Gastroesophageal sphincter (tissue), 3 donors: Measurements from ENCODE around the gene RFX8.

ENCODE experiments used
- EP300 ChIP-seq: sonication (generic); formaldehyde crosslinking; IDR thresholded peaks from one replicate; pipeline ENCODE4 v1.6.1; 2017; ENCODE audit warnings: antibody characterized with exemption, mild to moderate bottlenecking
- POLR2A ChIP-seq, 2 donors: fragments of 450-650 bp; IDR thresholded peaks; one replicate each; pipeline ENCODE4 v1.6.1; 2017; ENCODE audit warnings: antibody characterized with exemption in 2 of 2, mild to moderate bottlenecking in 2 of 2, moderate library complexity in 1 of 2
- POLR2AphosphoS5 ChIP-seq: sonication (generic); formaldehyde crosslinking; IDR thresholded peaks from one replicate; pipeline ENCODE4 v1.6.1; 2017; ENCODE audit warnings: antibody characterized with exemption
- TF ChIP-seq, protein P1 (sequence below), 4 experiments: fragments of 200-600 bp in 2 of 4; fragments of 450-650 bp in 2 of 4; sonication (generic) in 1 of 4; IDR thresholded peaks; one replicate each; pipeline ENCODE4 v1.5.1; 2017 to 2019; ENCODE audit warnings: antibody characterized with exemption in 4 of 4, mild to moderate bottlenecking in 2 of 4, moderate library complexity in 2 of 4

DNA sequence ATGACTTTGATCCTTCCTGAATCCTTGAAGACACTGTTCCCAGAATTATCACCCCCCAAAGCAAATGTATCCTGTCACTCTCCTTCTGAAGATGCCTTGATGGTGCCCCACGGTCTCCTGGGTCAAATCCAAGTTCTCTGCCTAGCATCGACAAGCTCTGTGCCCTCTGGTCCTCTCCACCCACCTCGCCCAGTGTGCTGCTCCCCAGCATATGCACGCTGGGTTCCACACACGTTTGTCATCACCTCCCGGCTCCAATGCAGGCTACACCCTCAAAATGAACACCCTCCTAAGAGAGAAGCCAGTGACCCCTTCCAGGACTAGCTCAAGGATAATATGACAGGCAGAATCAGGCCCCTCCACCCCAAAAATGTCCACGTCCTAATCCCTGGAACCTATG is 48.1 kb downstream of the RFX8 start:
- no peak for TF ChIP-seq EP300
- TF ChIP-seq, protein P1, sequence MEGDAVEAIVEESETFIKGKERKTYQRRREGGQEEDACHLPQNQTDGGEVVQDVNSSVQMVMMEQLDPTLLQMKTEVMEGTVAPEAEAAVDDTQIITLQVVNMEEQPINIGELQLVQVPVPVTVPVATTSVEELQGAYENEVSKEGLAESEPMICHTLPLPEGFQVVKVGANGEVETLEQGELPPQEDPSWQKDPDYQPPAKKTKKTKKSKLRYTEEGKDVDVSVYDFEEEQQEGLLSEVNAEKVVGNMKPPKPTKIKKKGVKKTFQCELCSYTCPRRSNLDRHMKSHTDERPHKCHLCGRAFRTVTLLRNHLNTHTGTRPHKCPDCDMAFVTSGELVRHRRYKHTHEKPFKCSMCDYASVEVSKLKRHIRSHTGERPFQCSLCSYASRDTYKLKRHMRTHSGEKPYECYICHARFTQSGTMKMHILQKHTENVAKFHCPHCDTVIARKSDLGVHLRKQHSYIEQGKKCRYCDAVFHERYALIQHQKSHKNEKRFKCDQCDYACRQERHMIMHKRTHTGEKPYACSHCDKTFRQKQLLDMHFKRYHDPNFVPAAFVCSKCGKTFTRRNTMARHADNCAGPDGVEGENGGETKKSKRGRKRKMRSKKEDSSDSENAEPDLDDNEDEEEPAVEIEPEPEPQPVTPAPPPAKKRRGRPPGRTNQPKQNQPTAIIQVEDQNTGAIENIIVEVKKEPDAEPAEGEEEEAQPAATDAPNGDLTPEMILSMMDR (IDR thresholded peaks at IDR 0.05), result no peak
- no peak for TF ChIP-seq POLR2A (IDR thresholded peaks at IDR 0.05)
- no peak for TF ChIP-seq POLR2AphosphoS5
